CD4-positive, alpha-beta T cell (primary cell): Measurements from ENCODE around the gene ENAM. TPM values are rescaled to one million over a fixed set of nuclear protein-coding genes. Genes with fewer than 3 reads are reported as not detected.

Experiments
- ATAC-seq: fragments of 200-7000 bp; cut with Tn5 transposase; one replicate; pipeline ENCODE4 v1.10.0; 2022; ENCODE audit warnings: mild to moderate bottlenecking; ENCODE audit not compliant: poor library complexity
- CTCF ChIA-PET: fragments of 350-600 bp; sonication (Branson Sonifier 250); formaldehyde crosslinking; loops from one replicate; lab custom pipeline; 2021; ENCODE audit warnings: antibody characterized with exemption, inconsistent platforms; lab: Charles Lee
- POLR2A ChIA-PET: fragments of 350-600 bp; sonication (Branson Sonifier 250); formaldehyde crosslinking; loops from one replicate; lab custom pipeline; 2021; ENCODE audit warnings: antibody characterized with exemption, inconsistent platforms; lab: Charles Lee
- DNase-seq, 14 experiments: peaks; one replicate each; pipeline ENCODE4 v3.0.0-alpha.2; 2013 to 2020; ENCODE audit warnings: mixed read lengths in 2 of 14
- H3K27ac ChIP-seq, 2 donors: one replicate each; pipeline versions ENCODE4 v1.5.1 to v1.7.0; 2013; ENCODE audit warnings: low read length in 2 of 2, low read depth in 1 of 2, mild to moderate bottlenecking in 1 of 2
- H3K27me3 ChIP-seq, 2 experiments: 1 replicate in 1 of 2; 2 replicates in 1 of 2; pipeline versions ENCODE4 v1.6.1 to v1.7.0; 2013; ENCODE audit warnings: low read length in 2 of 2, control low read depth in 1 of 2, mild to moderate bottlenecking in 1 of 2, moderate library complexity in 1 of 2; ENCODE audit not compliant: insufficient read depth in 2 of 2, control insufficient read depth in 1 of 2
- H3K36me3 ChIP-seq: one replicate; pipeline ENCODE4 v1.6.1; 2013; ENCODE audit warnings: low read length, control low read depth; ENCODE audit not compliant: insufficient read depth
- H3K4me1 ChIP-seq: one replicate; pipeline ENCODE4 v1.6.1; 2013; ENCODE audit warnings: low read length, control low read depth; ENCODE audit not compliant: insufficient read depth
- H3K4me3 ChIP-seq: one replicate; pipeline ENCODE4 v1.5.1; 2013; ENCODE audit warnings: mild to moderate bottlenecking, low read length, moderate library complexity
- H3K9me3 ChIP-seq, 2 experiments: 1 replicate in 1 of 2; 2 replicates in 1 of 2; pipeline versions ENCODE4 v1.6.1 to v1.7.0; 2013; ENCODE audit warnings: low read length in 2 of 2, mild to moderate bottlenecking in 2 of 2, control low read depth in 1 of 2, moderate library complexity in 1 of 2; ENCODE audit not compliant: control insufficient read depth in 1 of 2, insufficient read depth in 1 of 2
- H3K27ac Mint-ChIP-seq: one replicate; pipeline ENCODE4 v1.8.0; 2020; ENCODE audit warnings: mixed read lengths
- H3K27me3 Mint-ChIP-seq: one replicate; pipeline ENCODE4 v1.8.0; 2021; ENCODE audit warnings: mixed read lengths
- H3K36me3 Mint-ChIP-seq: one replicate; pipeline ENCODE4 v1.8.0; 2021; ENCODE audit warnings: low read depth, mixed read lengths
- H3K4me1 Mint-ChIP-seq: one replicate; pipeline ENCODE4 v1.8.0; 2021; ENCODE audit warnings: low read depth, mixed read lengths
- H3K4me3 Mint-ChIP-seq: one replicate; pipeline ENCODE4 v1.8.0; 2020; ENCODE audit warnings: mild to moderate bottlenecking, mixed read lengths
- H3K9me3 Mint-ChIP-seq: one replicate; pipeline ENCODE4 v1.8.0; 2020; ENCODE audit warnings: mixed read lengths
- CTCF ChIP-seq: fragments of 200-600 bp; IDR thresholded peaks from one replicate; pipeline ENCODE4 v1.8.0; 2022; ENCODE audit warnings: antibody characterized with exemption, mild to moderate bottlenecking
- intact Hi-C, 2 experiments: fragments of 100-400 bp; cut with DNase I in 1 of 2; cut with micrococcal nuclease in 1 of 2; formaldehyde crosslinking; loops; one replicate each; pipeline versions ENCODE4 v1.15.1 to v1.9.0; 2023 to 2025; cut with DNase I, micrococcal nuclease
- total RNA-seq, 174 experiments: library from RNA in 2 of 174; stranded (reverse) in 2 of 174; gene quantifications; one replicate each; pipeline ENCODE4 v1.2.3 and lab custom pipeline; 2021 to 2026

ENAM gene
- total RNA-seq, 2 experiments from 2014 or later = not detected

- DNase-seq (no peak), ATAC-seq (no peak)
- Mint-ChIP-seq H3K4me1 (peaks cover 4% of the 10 kb centered on the region), H3K27ac (no peak overlapping the region), H3K9me3 (no peaks in the 10 kb centered on the region), H3K27me3 (peaks cover 11% of the 10 kb centered on the region), H3K4me3 (no peak overlapping the region), H3K36me3 (no peaks in the 10 kb centered on the region)
- Histone ChIP-seq H3K9me3 (no peaks in the 10 kb centered on the region), H3K4me3 (no peak overlapping the region), H3K27ac (no peak overlapping the region), H3K36me3 (no peaks in the 10 kb centered on the region), H3K4me1 (no peaks in the 10 kb centered on the region), H3K27me3 (no peaks in the 10 kb centered on the region)
- no peak for TF ChIP-seq CTCF
- POLR2A ChIA-PET = no interaction called here
- intact Hi-C loops = loop anchor here (2.0 to 10.0 kb wide), 4 partner anchors 330 to 1648 kb away; no protein-coding TSS in a partner anchor
- CTCF ChIA-PET = no interaction called here
These were observed 26.1 kb downstream of the ENAM start for GRCh38 chr4:70654605-70655011.

GRCh38 chr4:70657326-70657725, 28.8 kb downstream of the ENAM start:
- intact Hi-C loops = loop anchor here in 1 of 2 experiments (5.0 to 10.0 kb wide), 2 partner anchors 327 to 1645 kb away; no protein-coding TSS in a partner anchor
- Mint-ChIP-seq H3K36me3 (no peaks in the 10 kb centered on the region), H3K27me3 (peaks cover 6% of the 10 kb centered on the region), H3K4me1 (peaks cover 5% of the 10 kb centered on the region), H3K9me3 (no peaks in the 10 kb centered on the region), H3K4me3 (no peak overlapping the region), H3K27ac (no peak overlapping the region)
- H3K4me3 ChIP-seq = no peak overlapping the region
- ChIA-PET POLR2A (no interaction called here), CTCF (no interaction called here)
- no peak overlapping the region for H3K27ac ChIP-seq
- DNase-seq (no peak), ATAC-seq (no peak)
- TF ChIP-seq CTCF = no peak
- H3K27me3 ChIP-seq = no peaks in the 10 kb centered on the region
- no peaks in the 10 kb centered on the region for H3K4me1 ChIP-seq
- no peaks in the 10 kb centered on the region for H3K36me3 ChIP-seq
- no peaks in the 10 kb centered on the region for H3K9me3 ChIP-seq

- H3K9me3 Mint-ChIP-seq = no peaks in the 10 kb centered on the region
- H3K4me1 ChIP-seq = no peaks in the 10 kb centered on the region
- H3K27ac Mint-ChIP-seq = no peak overlapping the region
- no peak overlapping the region for H3K27ac ChIP-seq
- H3K4me3 ChIP-seq = no peak overlapping the region
- no peak for TF ChIP-seq CTCF
- H3K4me3 Mint-ChIP-seq = no peak overlapping the region
- DNase-seq (no peak), ATAC-seq (no peak)
- H3K27me3 ChIP-seq = no peaks in the 10 kb centered on the region
- H3K36me3 ChIP-seq = no peaks in the 10 kb centered on the region
- H3K27me3 Mint-ChIP-seq = peaks cover 5% of the 10 kb centered on the region
- H3K9me3 ChIP-seq = no peaks in the 10 kb centered on the region
- ChIA-PET POLR2A (no interaction called here), CTCF (no interaction called here)
- H3K4me1 Mint-ChIP-seq = peaks cover 5% of the 10 kb centered on the region
- intact Hi-C loops = loop anchor here in 1 of 2 experiments (5.0 to 10.0 kb wide), 2 partner anchors 326 to 1644 kb away; no protein-coding TSS in a partner anchor
- no peaks in the 10 kb centered on the region for H3K36me3 Mint-ChIP-seq
These were observed 29.9 kb downstream of the ENAM start for GRCh38 chr4:70658418-70658817.
